Right ventricle myocardium inferior (tissue), 1 donor: ENCODE results near the gene COL27A1. TPM values are rescaled to one million over a fixed set of nuclear protein-coding genes. Genes with fewer than 3 reads are reported as not detected.

Source experiments
- ATAC-seq: fragments of 200-7000 bp; cut with Tn5 transposase; one replicate; pipeline ENCODE4 v1.9.1; 2020; ENCODE audit warnings: mild to moderate bottlenecking, moderate library complexity
- DNase-seq: peaks from one replicate; pipeline ENCODE4 v3.0.0; 2021; ENCODE audit errors: missing footprints
- intact Hi-C: fragments of 100-400 bp; cut with DNase I; formaldehyde crosslinking; loops from one replicate; pipeline ENCODE4 v1.11.0; 2022
- total RNA-seq: library from RNA; stranded (reverse); fragmentation: NEBNext Ultra II Directional; extraction: Animal tissue kit (Norgen Biotek cat#: 25700); gene quantifications from one replicate; pipeline ENCODE4 v1.2.1, GENCODE V29; 2021
- donor health status: DM: no; HTN: yes; CAD: no; lungs with severe emphysema.

The COL27A1 gene
- total RNA-seq, 1 donor from 2014 or later = 9.8 TPM

GRCh38 chr9:114283551-114284111 lies 128.3 kb downstream of the COL27A1 start:
- DNase-seq = no peak
- ATAC-seq = no peak
- intact Hi-C loops = no loop called here

GRCh38 chr9:114284316-114285060 lies 129.2 kb downstream of the COL27A1 start:
- DNase-seq (no peak), ATAC-seq (no peak)
- intact Hi-C loops = no loop called here

GRCh38 chr9:114285166-114285867 lies 130.0 kb downstream of the COL27A1 start:
- DNase-seq (no peak), ATAC-seq (no peak)
- intact Hi-C loops = no loop called here

GRCh38 chr9:114286146-114286679 lies 130.9 kb downstream of the COL27A1 start:
- intact Hi-C loops = no loop called here
- ATAC-seq (no peak), DNase-seq (no peak)

DNA sequence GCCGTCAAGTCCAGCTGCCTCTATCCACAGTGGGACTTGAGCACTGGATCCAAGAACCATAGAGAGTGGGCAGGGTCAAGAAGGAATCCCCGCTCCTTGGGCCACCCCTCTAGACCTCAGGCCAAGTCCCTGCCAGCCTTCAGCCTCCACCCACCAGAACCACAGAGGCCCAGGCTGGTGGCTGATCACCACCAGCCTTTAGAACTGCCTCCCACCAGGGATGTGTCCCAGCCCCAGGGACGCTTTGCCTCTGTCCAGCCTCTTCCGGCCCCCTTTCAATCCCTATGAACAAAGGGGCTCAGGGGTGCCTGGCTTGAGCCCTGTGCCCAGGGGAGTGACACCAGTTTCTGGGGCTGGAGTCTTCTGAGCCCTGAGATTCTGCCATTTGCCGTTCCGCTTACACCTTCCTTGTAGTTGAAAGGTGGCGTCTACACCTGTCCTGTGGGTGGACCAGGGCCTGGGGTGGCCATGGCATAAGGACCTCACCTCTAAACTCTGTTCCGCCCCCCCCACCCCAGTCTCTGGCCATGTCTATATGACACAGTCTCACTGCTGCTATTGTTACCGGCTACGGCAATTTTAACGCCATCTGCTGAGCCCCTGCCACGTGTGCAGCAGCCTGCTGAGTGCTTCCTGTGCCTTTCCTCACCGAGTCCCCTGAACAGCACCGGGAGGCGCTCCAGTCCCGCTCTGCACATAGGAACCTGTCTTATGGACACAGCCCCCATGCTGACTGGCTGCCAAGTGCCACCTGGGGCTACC lies 131.8 kb downstream of the COL27A1 start:
- DNase-seq = no peak
- intact Hi-C loops = no loop called here
- no peak for ATAC-seq

DNA sequence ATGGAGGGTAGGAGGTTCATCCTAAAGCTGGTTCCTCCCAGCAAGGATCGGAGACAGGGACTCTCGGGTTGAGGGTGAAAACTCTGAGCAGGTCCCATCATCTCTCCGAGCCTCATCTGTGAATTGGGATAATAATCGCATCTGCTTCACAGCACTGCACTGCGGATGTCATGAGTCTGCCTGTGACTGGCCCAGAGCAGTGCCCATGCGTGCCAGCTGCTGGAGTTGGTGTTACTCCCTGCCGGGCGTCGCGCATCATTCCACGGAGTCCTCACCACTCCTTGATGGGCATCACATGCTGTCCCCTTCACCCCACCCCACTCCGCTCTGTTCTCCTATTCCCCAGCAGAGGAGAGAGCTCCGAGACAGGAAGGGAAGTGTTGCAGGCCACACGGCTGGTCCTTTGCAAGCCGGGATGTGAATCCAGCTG lies 132.4 kb downstream of the COL27A1 start:
- intact Hi-C loops = no loop called here
- ATAC-seq (no peak), DNase-seq (no peak)

- no peak for ATAC-seq
- intact Hi-C loops = no loop called here
- DNase-seq = no peak
These were observed 133.1 kb downstream of the COL27A1 start for GRCh38 chr9:114288193-114289091.

GRCh38 chr9:114289106-114289505 lies 133.8 kb downstream of the COL27A1 start:
- no peak for DNase-seq
- intact Hi-C loops = no loop called here
- no peak for ATAC-seq

- intact Hi-C loops = loop anchor here (2.0 kb wide), 2 partner anchors 181 to 207 kb away; no protein-coding TSS in a partner anchor
- ATAC-seq = no peak
- no peak for DNase-seq
These were observed 134.5 kb downstream of the COL27A1 start for GRCh38 chr9:114289571-114290481.

- ATAC-seq (peak; percentile 27), DNase-seq (no peak)
- intact Hi-C loops = loop anchor here (2.0 kb wide), 2 partner anchors 182 to 208 kb away; no protein-coding TSS in a partner anchor
These were observed 135.2 kb downstream of the COL27A1 start for GRCh38 chr9:114290561-114290986.

DNA sequence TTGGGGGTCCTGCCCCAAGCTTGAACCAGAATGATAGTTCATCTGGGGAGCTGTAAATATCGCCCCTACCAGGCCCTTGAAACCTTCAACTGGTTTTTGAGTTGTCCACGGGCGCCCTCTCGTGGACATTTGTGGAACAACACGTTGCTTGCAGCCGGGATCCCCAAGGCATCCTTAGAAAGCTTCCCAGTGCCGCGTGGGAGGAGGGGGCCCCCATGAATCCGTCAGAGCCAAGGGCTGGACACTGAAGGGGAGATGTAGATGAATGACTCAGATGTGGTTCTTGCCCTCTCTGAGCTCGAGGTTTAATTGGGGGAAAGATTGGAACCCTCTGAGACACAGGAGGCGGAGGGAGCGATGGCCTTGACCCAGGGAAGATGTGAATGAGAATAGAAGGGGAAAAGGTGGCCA lies 135.7 kb downstream of the COL27A1 start:
- intact Hi-C loops = loop anchor here (1.0 to 2.0 kb wide), 3 partner anchors 135 to 208 kb away; no protein-coding TSS in a partner anchor
- ATAC-seq (peak; percentile 58), DNase-seq (peak; percentile 87)

DNA sequence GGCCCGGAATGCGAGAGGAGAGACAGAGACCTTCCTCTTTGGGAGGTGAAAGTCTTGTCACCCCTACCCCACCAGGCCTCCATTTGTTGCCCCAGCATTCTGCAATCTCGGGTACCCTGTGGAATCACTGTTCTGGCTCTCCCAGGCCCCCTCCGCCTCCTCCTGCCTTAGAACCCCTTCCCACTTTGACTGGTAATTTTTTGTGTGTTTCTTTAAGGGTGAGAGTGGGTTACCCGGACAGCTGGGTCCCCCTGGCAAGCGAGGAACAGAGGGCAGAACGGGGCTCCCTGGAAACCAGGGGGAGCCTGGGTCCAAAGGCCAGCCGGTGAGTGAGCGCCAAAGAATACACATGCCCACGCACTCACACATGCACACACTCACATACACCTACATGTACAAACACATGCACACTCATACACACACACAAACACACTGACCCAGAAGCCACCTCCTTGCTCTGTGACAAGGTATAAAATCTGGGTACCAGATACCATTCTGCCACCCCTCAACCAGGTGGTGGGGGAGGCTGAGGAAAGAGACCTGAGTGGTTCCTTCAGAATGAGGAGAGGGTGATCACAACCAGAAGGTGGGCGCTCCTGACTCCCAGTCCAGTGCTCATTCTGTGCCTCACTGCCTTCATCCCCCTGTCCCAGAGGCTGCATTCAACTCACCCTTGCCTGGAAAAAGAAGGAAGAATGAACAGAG lies 136.7 kb downstream of the COL27A1 start:
- intact Hi-C loops = loop anchor here (1.0 to 2.0 kb wide), 3 partner anchors 136 to 209 kb away; no protein-coding TSS in a partner anchor
- ATAC-seq (no peak), DNase-seq (no peak)

GRCh38 chr9:114294664-114295063 lies 139.3 kb downstream of the COL27A1 start:
- ATAC-seq = no peak
- DNase-seq = no peak
- intact Hi-C loops = no loop called here

- ATAC-seq = no peak
- no peak for DNase-seq
- intact Hi-C loops = no loop called here
These were observed 141.0 kb downstream of the COL27A1 start for GRCh38 chr9:114296338-114296737.

GRCh38 chr9:114299286-114300152 lies 144.2 kb downstream of the COL27A1 start:
- intact Hi-C loops = no loop called here

More at GRCh38 chr9:114299286-114300152, 144.2 kb downstream of the COL27A1 start:
- DNase-seq = no peak
- ATAC-seq = no peak
